AG04450 (cell line): ENCODE results near the gene RAB38. TPM values are rescaled to one million over a fixed set of nuclear protein-coding genes. Genes with fewer than 3 reads are reported as not detected.

Source experiments
- CTCF ChIA-PET: fragments of 300-600, 350-600 bp; formaldehyde crosslinking; extraction: SDS; loops from one replicate; lab custom pipeline; 2022; ENCODE audit warnings: antibody characterized with exemption, inconsistent platforms; lab: Charles Lee
- POLR2A ChIA-PET: fragments of 350-600 bp; formaldehyde crosslinking; extraction: SDS; loops from one replicate; lab custom pipeline; 2021; ENCODE audit warnings: antibody characterized with exemption, inconsistent platforms; lab: Yijun Ruan, JAX
- DNase-seq: peaks from one replicate; pipeline ENCODE4 v3.0.0-alpha.2; 2011; ENCODE audit warnings: low read depth, low spot score
- H3K27ac ChIP-seq: one replicate; pipeline ENCODE4 v1.5.1; 2012; ENCODE audit warnings: low read depth, low read length, control low read depth
- H3K27me3 ChIP-seq: one replicate; pipeline ENCODE4 v1.6.0; 2012; ENCODE audit warnings: low read length; ENCODE audit not compliant: control insufficient read depth, insufficient read depth
- H3K4me3 ChIP-seq: 2 replicates; pipeline ENCODE4 v1.5.1; 2011; ENCODE audit warnings: mild to moderate bottlenecking, low read depth, low read length, control low read depth
- H3K9me3 ChIP-seq: 2 replicates; pipeline ENCODE4 v1.5.1; 2012; ENCODE audit warnings: low read length; ENCODE audit not compliant: control insufficient read depth, insufficient read depth
- polyA plus RNA-seq: library from polyadenylated mRNA; depleted of rRNA; stranded (reverse); fragments of >200 nt; gene quantifications from 2 replicates; pipeline ENCODE4 v1.2.3, GENCODE V29; 2011
- TF ChIP-seq, protein P1 (sequence below): IDR thresholded peaks from 2 replicates; pipeline ENCODE4 v1.5.1; 2011; ENCODE audit warnings: low read depth, low read length, control low read depth, inconsistent platforms

Gene RAB38
- polyA plus RNA-seq, 1 experiment: 7.2 TPM

DNA sequence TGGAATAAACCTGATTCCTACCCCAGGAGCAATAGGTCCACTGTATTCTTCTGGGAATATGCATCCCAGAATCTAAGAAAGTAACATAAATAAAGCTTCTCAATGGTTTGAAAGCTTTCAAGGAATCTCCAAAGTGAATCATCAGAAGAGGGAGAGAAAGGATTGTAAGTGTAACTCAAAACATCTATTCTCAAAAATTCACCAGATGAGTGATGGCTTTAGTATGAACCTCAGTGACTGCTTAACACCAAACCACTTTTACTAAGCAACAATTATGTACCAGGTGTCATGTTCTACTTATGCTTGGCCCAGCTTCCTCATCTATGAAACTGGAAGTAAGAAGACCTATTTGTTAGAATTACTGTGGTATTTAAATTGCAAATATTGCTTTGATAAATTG lies 7.4 kb downstream of the RAB38 start:
- Histone ChIP-seq H3K27ac (no peak overlapping the region), H3K4me3 (no peak overlapping the region), H3K9me3 (no peaks in the 10 kb centered on the region), H3K27me3 (no peaks in the 10 kb centered on the region)
- ChIA-PET POLR2A (no interaction called here), CTCF (interaction anchor here (0.6 to 0.8 kb wide), 2 partner anchors 376 to 1383 kb away, joined by 3 read pairs; no protein-coding TSS in a partner anchor)
- TF ChIP-seq, protein P1, sequence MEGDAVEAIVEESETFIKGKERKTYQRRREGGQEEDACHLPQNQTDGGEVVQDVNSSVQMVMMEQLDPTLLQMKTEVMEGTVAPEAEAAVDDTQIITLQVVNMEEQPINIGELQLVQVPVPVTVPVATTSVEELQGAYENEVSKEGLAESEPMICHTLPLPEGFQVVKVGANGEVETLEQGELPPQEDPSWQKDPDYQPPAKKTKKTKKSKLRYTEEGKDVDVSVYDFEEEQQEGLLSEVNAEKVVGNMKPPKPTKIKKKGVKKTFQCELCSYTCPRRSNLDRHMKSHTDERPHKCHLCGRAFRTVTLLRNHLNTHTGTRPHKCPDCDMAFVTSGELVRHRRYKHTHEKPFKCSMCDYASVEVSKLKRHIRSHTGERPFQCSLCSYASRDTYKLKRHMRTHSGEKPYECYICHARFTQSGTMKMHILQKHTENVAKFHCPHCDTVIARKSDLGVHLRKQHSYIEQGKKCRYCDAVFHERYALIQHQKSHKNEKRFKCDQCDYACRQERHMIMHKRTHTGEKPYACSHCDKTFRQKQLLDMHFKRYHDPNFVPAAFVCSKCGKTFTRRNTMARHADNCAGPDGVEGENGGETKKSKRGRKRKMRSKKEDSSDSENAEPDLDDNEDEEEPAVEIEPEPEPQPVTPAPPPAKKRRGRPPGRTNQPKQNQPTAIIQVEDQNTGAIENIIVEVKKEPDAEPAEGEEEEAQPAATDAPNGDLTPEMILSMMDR: no peak
- DNase-seq: no peak

DNA sequence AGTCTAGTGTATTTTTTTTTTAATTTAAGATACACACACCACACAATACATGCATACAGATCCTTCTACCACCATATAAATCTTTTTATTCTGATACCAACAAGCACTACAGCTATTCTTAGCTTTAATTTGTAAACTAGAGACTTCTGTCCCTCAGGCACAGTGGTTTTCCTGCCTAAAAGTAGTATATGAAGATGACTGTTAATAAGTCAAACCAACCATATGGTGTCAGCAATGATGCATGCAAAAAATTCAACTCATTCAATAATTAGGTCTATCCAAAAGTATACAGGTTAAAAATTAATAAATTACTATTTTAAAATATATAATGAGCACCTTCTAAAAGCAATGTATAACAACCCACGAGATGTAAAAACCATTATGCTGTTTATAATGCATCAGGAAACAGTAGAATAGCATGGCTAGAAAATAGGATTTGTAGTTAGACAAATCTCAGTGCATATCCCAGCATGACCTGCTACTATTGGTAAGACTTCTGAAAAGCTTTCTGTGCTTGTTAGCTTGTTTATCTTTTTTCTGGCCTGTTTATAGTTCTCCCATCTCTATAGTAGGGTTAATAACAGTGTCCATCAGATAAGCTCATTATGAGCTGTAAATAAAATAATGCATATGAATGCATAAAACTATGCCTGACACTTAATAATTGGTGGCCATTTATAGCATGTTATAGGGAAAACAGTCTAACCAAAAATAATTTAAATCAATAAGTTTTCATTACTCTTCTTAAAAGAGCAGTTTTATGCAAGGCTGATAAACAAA lies 10.2 kb downstream of the RAB38 start:
- no peak for DNase-seq
- Histone ChIP-seq H3K27me3 (no peaks in the 10 kb centered on the region), H3K4me3 (no peak overlapping the region), H3K27ac (no peak overlapping the region), H3K9me3 (no peaks in the 10 kb centered on the region)
- ChIA-PET POLR2A (no interaction called here), CTCF (interaction anchor here (0.9 to 1.1 kb wide), 2 partner anchors 149 to 380 kb away, joined by 3 read pairs; no protein-coding TSS in a partner anchor)
- TF ChIP-seq, protein P1: no peak

DNA sequence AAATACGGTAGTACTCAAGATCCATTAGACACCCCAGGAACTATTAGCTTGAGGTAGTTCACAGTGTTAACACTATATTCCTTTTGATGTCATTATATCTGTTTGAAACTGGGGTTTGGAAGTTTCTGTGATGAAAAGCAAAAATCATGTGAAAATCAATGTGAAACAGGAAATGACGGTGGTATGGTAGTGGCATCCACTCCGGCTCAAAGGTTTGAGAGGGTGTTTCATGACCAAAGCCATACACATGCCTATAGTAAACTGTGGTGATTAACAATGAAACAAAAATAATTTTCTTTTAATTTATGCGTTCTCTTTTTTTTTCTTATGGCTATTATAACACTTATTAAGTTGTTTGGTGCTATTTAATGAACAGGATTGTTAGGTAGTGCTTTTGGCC lies 10.9 kb downstream of the RAB38 start:
- Histone ChIP-seq H3K4me3 (no peak overlapping the region), H3K9me3 (no peaks in the 10 kb centered on the region), H3K27me3 (no peaks in the 10 kb centered on the region), H3K27ac (no peak overlapping the region)
- ChIA-PET CTCF (interaction anchor here (0.9 kb wide), 1 partner anchor 381 kb away, joined by 3 read pairs; no protein-coding TSS in a partner anchor), POLR2A (no interaction called here)
- TF ChIP-seq, protein P1: no peak
- DNase-seq: no peak

DNA sequence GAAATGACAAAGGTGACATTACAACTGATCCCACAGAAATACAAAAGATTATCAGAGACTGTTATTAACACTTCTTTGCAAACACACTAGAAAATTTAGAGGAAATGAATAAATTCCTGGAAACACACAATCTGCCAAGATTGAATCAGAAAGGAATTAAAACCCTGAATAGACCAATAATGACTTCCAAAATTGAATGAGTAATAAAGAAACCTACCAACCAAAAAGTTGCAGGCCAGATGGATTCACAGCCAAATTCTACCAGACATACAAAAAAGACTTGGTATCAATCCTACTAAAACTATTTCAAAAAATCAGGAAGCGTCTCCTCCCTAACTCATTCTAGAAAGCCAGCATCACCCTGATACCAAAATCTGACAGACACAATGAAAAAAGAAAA lies 17.2 kb downstream of the RAB38 start:
- TF ChIP-seq, protein P1: no peak
- ChIA-PET POLR2A (no interaction called here), CTCF (no interaction called here)
- no peak overlapping the region for H3K4me3 ChIP-seq
- no peak overlapping the region for H3K27ac ChIP-seq
- H3K9me3 ChIP-seq: peaks cover 11% of the 10 kb centered on the region
- no peak for DNase-seq
- H3K27me3 ChIP-seq: no peaks in the 10 kb centered on the region

DNA sequence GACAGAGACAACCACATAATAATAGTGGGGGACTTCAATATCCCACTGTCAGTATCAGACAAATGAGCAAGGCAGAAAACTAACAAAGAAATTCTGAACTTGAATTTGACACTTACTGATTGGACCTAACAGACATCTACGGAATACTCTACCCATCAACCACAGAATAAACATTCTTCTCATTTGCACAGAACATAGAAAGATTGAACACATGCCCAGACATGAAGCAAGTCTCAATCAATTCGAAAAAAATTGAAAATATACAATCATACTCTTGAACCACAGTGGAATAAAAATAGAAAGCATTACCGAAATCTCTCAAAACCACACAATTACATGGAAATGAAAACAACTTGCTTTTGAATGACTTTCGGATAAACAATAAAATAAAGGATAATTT lies 17.9 kb downstream of the RAB38 start:
- H3K4me3 ChIP-seq: no peak overlapping the region
- peaks cover 11% of the 10 kb centered on the region for H3K9me3 ChIP-seq
- no peak overlapping the region for H3K27ac ChIP-seq
- POLR2A ChIA-PET: no interaction called here
- DNase-seq: no peak
- TF ChIP-seq, protein P1: no peak
- no peaks in the 10 kb centered on the region for H3K27me3 ChIP-seq
- CTCF ChIA-PET: no interaction called here
